Type B pancreatic cell (in vitro differentiated cells): Measurements from ENCODE around the gene CCT5. TPM values are rescaled to one million over a fixed set of nuclear protein-coding genes. Genes with fewer than 3 reads are reported as not detected.

Source experiments
- DNase-seq: peaks from one replicate; pipeline ENCODE4 v3.0.0; 2021; ENCODE audit warnings: mixed read lengths; ENCODE audit not compliant: unreplicated experiment; ENCODE audit errors: extremely low spot score
- H3K27ac Mint-ChIP-seq: 2 replicates; pipeline ENCODE4 v1.8.0; 2021; ENCODE audit warnings: mild to moderate bottlenecking, mixed read lengths
- H3K27me3 Mint-ChIP-seq: 2 replicates; pipeline ENCODE4 v1.8.0; 2021; ENCODE audit warnings: mixed read lengths
- H3K36me3 Mint-ChIP-seq: 2 replicates; pipeline ENCODE4 v1.8.0; 2021; ENCODE audit warnings: mixed read lengths
- H3K4me1 Mint-ChIP-seq: one replicate; pipeline ENCODE4 v1.8.0; 2021; ENCODE audit warnings: mixed read lengths; ENCODE audit not compliant: unreplicated experiment
- H3K4me3 Mint-ChIP-seq: 2 replicates; pipeline ENCODE4 v1.8.0; 2021; ENCODE audit warnings: mild to moderate bottlenecking, mixed read lengths
- H3K9me3 Mint-ChIP-seq: 2 replicates; pipeline ENCODE4 v1.8.0; 2021; ENCODE audit warnings: mixed read lengths
- total RNA-seq: library from RNA; stranded (reverse); gene quantifications from 2 replicates; pipeline ENCODE4 v1.2.1, GENCODE V29; 2021; ENCODE audit warnings: low replicate concordance
- TF ChIP-seq, protein P1 (sequence below): fragments of 200-600 bp; sonication (generic); conservative IDR thresholded peaks from 2 replicates; pipeline ENCODE4 v1.5.0; 2021; ENCODE audit warnings: antibody characterized with exemption, mild to moderate bottlenecking

Gene CCT5
- total RNA-seq, 1 donor from 2014 or later, result 255 TPM

DNA sequence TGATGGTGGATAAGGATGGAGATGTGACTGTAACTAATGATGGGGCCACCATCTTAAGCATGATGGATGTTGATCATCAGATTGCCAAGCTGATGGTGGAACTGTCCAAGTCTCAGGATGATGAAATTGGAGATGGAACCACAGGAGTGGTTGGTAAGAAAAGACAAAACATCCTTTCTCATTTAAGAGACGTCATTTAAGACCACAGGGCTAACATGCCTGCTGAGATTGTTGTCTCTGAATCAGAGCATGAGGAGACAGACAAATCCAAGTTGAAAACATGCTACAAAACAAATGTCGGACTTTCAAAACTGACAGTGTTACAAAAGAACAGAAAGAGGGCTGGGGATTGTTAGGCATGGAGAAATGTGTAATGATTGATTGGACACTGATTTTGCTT lies 4.6 kb downstream of the CCT5 start:
- no peak overlapping the region for H3K4me3 Mint-ChIP-seq
- H3K27ac Mint-ChIP-seq, result no peak overlapping the region

DNA sequence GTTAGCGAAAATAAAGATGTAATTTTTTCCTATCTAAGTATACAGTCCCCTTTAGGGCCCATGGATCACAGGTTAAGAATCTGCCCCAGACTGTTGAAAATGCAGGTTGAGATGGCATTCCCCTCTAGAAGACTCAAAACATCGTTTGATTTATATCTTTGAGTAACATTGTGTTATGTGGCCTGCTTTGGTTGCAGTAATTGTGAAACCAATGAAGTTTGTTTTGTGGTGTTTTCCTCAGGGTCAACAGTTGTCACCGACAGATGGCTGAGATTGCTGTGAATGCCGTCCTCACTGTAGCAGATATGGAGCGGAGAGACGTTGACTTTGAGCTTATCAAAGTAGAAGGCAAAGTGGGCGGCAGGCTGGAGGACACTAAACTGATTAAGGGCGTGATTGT lies 7.8 kb downstream of the CCT5 start:
- H3K4me1 Mint-ChIP-seq, result peaks cover 5% of the 10 kb centered on the region
- no peaks in the 10 kb centered on the region for H3K9me3 Mint-ChIP-seq
- no peaks in the 10 kb centered on the region for H3K27me3 Mint-ChIP-seq
- H3K27ac Mint-ChIP-seq, result no peak overlapping the region
- no peak overlapping the region for H3K4me3 Mint-ChIP-seq
- DNase-seq, result no peak
- TF ChIP-seq, protein P1, sequence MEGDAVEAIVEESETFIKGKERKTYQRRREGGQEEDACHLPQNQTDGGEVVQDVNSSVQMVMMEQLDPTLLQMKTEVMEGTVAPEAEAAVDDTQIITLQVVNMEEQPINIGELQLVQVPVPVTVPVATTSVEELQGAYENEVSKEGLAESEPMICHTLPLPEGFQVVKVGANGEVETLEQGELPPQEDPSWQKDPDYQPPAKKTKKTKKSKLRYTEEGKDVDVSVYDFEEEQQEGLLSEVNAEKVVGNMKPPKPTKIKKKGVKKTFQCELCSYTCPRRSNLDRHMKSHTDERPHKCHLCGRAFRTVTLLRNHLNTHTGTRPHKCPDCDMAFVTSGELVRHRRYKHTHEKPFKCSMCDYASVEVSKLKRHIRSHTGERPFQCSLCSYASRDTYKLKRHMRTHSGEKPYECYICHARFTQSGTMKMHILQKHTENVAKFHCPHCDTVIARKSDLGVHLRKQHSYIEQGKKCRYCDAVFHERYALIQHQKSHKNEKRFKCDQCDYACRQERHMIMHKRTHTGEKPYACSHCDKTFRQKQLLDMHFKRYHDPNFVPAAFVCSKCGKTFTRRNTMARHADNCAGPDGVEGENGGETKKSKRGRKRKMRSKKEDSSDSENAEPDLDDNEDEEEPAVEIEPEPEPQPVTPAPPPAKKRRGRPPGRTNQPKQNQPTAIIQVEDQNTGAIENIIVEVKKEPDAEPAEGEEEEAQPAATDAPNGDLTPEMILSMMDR, result no peak
- peaks cover 52% of the 10 kb centered on the region for H3K36me3 Mint-ChIP-seq

More for the DNA sequence above, 4.6 kb downstream of the CCT5 start:
- Mint-ChIP-seq H3K27me3 (peaks cover 4% of the 10 kb centered on the region), H3K9me3 (no peaks in the 10 kb centered on the region), H3K36me3 (peaks cover 39% of the 10 kb centered on the region), H3K4me1 (peaks cover 19% of the 10 kb centered on the region)
- DNase-seq, result peak; percentile 1
- TF ChIP-seq, protein P1, result no peak

DNA sequence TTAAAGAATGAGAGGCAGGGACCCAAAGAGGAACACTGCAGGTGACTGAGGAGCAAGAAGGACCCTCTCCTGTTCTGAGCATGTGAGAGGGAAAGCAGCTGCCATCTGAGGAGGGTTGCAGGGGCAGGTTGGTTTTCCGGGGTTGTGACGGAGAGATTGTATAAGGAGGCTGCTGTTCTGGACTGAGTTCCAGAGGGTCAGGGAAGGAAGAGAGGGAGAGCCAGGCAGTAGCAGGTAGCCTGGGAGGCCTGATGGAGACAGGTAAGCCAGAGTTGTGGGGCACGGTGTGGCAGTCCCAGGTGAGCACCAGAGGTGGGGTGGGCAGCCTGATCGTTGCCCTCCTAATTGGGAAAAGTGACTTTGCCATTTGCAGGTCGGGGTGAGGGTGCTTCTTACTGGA lies 9.8 kb downstream of the CCT5 start:
- H3K27ac Mint-ChIP-seq, result no peak overlapping the region
- peaks cover 52% of the 10 kb centered on the region for H3K36me3 Mint-ChIP-seq

DNA sequence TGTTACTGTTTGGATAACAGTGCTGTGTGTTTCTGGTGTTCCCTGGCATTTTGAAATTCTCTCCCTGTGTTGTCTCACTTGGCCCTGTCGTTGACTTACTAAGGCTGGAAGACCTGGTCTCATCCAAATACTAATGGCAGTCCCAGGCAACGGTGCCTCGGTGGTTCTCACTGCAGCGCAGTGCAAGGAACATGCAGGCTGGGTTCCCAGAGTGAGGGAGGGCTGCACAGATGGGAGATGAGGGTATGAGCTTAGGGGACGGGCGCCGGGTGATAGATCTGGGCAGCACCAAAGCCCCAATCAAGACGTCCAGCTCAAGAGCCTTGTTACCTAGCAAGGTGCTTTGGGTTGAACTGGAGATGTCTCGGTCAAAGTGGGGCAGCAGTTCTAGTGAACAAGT lies 11.0 kb downstream of the CCT5 start:
- Mint-ChIP-seq H3K4me1 (no peaks in the 10 kb centered on the region), H3K27ac (no peak overlapping the region), H3K4me3 (no peak overlapping the region), H3K9me3 (no peaks in the 10 kb centered on the region), H3K36me3 (peaks cover 47% of the 10 kb centered on the region), H3K27me3 (no peaks in the 10 kb centered on the region)
- TF ChIP-seq, protein P1, result no peak
- no peak for DNase-seq

More for the DNA sequence above, 9.8 kb downstream of the CCT5 start:
- H3K4me1 Mint-ChIP-seq, result no peaks in the 10 kb centered on the region
- no peaks in the 10 kb centered on the region for H3K9me3 Mint-ChIP-seq
- TF ChIP-seq, protein P1, result no peak
- H3K27me3 Mint-ChIP-seq, result no peaks in the 10 kb centered on the region
- no peak for DNase-seq
- no peak overlapping the region for H3K4me3 Mint-ChIP-seq

DNA sequence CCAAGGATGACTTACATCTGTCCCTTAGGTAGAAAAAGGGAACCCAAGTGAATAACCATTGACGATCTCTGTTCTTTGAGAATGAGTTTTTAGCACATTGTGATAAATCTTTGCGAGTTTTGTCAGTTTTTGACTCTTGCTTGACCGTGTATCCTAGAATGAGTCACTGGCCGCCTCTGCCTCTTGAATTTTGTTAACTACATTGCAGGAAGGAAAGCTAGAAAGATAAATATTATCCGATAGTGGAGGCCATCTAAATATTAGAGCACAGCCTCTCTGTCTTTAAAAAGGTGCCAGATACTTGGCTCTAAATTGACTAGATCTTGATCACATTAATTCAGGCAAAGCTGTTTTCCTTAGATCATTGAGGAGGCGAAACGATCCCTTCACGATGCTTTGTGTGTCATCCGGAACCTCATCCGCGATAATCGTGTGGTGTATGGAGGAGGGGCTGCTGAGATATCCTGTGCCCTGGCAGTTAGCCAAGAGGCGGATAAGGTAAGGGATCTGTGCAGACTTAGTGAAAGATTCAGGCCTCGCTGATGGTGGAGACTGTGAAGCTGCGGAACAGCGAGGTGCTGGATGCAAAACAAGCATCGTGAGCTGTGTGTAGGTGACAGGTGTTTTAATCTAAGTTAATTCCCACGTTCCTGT lies 12.2 kb downstream of the CCT5 start:
- H3K27me3 Mint-ChIP-seq, result no peaks in the 10 kb centered on the region
- peaks cover 50% of the 10 kb centered on the region for H3K36me3 Mint-ChIP-seq
- DNase-seq, result no peak
- TF ChIP-seq, protein P1, result no peak
- H3K9me3 Mint-ChIP-seq, result no peaks in the 10 kb centered on the region
- H3K4me3 Mint-ChIP-seq, result no peak overlapping the region
- H3K27ac Mint-ChIP-seq, result no peak overlapping the region
- no peaks in the 10 kb centered on the region for H3K4me1 Mint-ChIP-seq

DNA sequence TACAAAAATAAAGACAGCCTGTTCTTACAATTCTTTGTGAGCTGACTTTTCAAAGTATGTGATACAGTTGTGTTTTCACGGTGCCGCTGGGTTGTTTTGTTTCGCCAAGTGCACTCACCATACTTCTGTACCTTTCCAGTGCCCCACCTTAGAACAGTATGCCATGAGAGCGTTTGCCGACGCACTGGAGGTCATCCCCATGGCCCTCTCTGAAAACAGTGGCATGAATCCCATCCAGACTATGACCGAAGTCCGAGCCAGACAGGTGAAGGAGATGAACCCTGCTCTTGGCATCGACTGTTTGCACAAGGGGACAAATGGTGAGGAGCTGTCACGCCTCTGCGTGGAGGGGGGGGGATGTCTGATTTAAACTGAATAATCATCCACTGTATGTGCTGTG lies 12.9 kb downstream of the CCT5 start:
- Mint-ChIP-seq H3K27me3 (no peaks in the 10 kb centered on the region), H3K9me3 (no peaks in the 10 kb centered on the region), H3K4me1 (no peaks in the 10 kb centered on the region), H3K27ac (no peak overlapping the region), H3K4me3 (no peak overlapping the region), H3K36me3 (peaks cover 47% of the 10 kb centered on the region)
- TF ChIP-seq, protein P1, result no peak
- DNase-seq, result no peak
